Measurements from ENCODE around the gene GLTP. TPM values are rescaled to one million over a fixed set of nuclear protein-coding genes. Genes with fewer than 3 reads are reported as not detected.
"Not testable (repeated sequence)": the region's sequence is repeated elsewhere in the genome, so short reads cannot be mapped to it uniquely, and the experiment has no call there.

Gene GLTP
- total and polyA plus RNA-seq, 2 experiments from 2014 or later: 28.4 to 33.4 TPM

- Histone ChIP-seq H3K9me2 (replicated peaks; ENCODE audit: insufficient read depth) (no peaks in the 10 kb centered on the region), H3K27ac (no peak overlapping the region), H3K36me3 (replicated peaks; ENCODE audit: insufficient read depth, low read depth) (no peaks in the 10 kb centered on the region), H3K9me3 (ENCODE audit: low read depth) (no peaks in the 10 kb centered on the region), H3K4me1 (ENCODE audit: insufficient read depth) (no peaks in the 10 kb centered on the region), H4K20me1 (ENCODE audit: insufficient read depth, poor library complexity, severe bottlenecking) (no peaks in the 10 kb centered on the region), H3K4me3 (no peak overlapping the region), H3K79me2 (no peaks in the 10 kb centered on the region), H3K27me3 (peaks cover 4% of the 10 kb centered on the region), H2AFZ (no peak overlapping the region), H3K4me2 (no peak overlapping the region)
- no peak for TF ChIP-seq CTCF (IDR thresholded peaks at IDR 0.05; ENCODE audit: poor library complexity)
- TF ChIP-seq EZH2 (IDR thresholded peaks at IDR 0.05; ENCODE audit: borderline replicate concordance): no peak
- no peak for TF ChIP-seq EZH2phosphoT487 (IDR thresholded peaks at IDR 0.05; ENCODE audit: low read depth, severe bottlenecking, unreplicated experiment)
- 88% methylated on average over 7 of the region's 7 CpGs for WGBS (ENCODE audit: low lambda C conversion rate, missing lambda C conversion rate)
- no peak for DNase-seq (ENCODE audit: low spot score)
Observed at GRCh38 chr12:109893261-109893995, 13.1 kb upstream of the GLTP start.

GRCh38 chr12:109892748-109893147 lies 12.4 kb upstream of the GLTP start:
- Histone ChIP-seq H3K27ac (no peak overlapping the region), H3K27me3 (peaks cover 4% of the 10 kb centered on the region), H3K36me3 (replicated peaks; ENCODE audit: insufficient read depth, low read depth) (no peaks in the 10 kb centered on the region), H3K4me2 (no peak overlapping the region), H3K79me2 (no peaks in the 10 kb centered on the region), H3K9me3 (ENCODE audit: low read depth) (no peaks in the 10 kb centered on the region), H2AFZ (no peak overlapping the region), H4K20me1 (ENCODE audit: insufficient read depth, poor library complexity, severe bottlenecking) (no peaks in the 10 kb centered on the region), H3K4me1 (ENCODE audit: insufficient read depth) (no peaks in the 10 kb centered on the region), H3K4me3 (no peak overlapping the region), H3K9me2 (replicated peaks; ENCODE audit: insufficient read depth) (no peaks in the 10 kb centered on the region)
- TF ChIP-seq EZH2 (IDR thresholded peaks at IDR 0.05; ENCODE audit: borderline replicate concordance): no peak
- TF ChIP-seq EZH2phosphoT487 (IDR thresholded peaks at IDR 0.05; ENCODE audit: low read depth, severe bottlenecking, unreplicated experiment): no peak
- DNase-seq (ENCODE audit: low spot score): no peak
- WGBS (ENCODE audit: low lambda C conversion rate, missing lambda C conversion rate): 81% methylated on average over 4 of the region's 4 CpGs

GRCh38 chr12:109892165-109892715 lies 11.9 kb upstream of the GLTP start:
- Histone ChIP-seq H3K9me3 (ENCODE audit: low read depth) (no peaks in the 10 kb centered on the region), H3K4me2 (no peak overlapping the region), H4K20me1 (ENCODE audit: insufficient read depth, poor library complexity, severe bottlenecking) (no peaks in the 10 kb centered on the region), H3K4me1 (ENCODE audit: insufficient read depth) (no peaks in the 10 kb centered on the region), H3K9me2 (replicated peaks; ENCODE audit: insufficient read depth) (no peaks in the 10 kb centered on the region), H3K36me3 (replicated peaks; ENCODE audit: insufficient read depth, low read depth) (no peaks in the 10 kb centered on the region), H3K27ac (no peak overlapping the region), H3K4me3 (no peak overlapping the region), H3K27me3 (peaks cover 4% of the 10 kb centered on the region), H3K79me2 (no peaks in the 10 kb centered on the region), H2AFZ (no peak overlapping the region)
- TF ChIP-seq EZH2 (IDR thresholded peaks at IDR 0.05; ENCODE audit: borderline replicate concordance): no peak
- no peak for TF ChIP-seq EZH2phosphoT487 (IDR thresholded peaks at IDR 0.05; ENCODE audit: low read depth, severe bottlenecking, unreplicated experiment)
- TF ChIP-seq CTCF (IDR thresholded peaks at IDR 0.05; ENCODE audit: poor library complexity): no peak
- 92% methylated on average over 1 of the region's 1 CpG for WGBS (ENCODE audit: low lambda C conversion rate, missing lambda C conversion rate)
- DNase-seq (ENCODE audit: low spot score): no peak

GRCh38 chr12:109891731-109892130 lies 11.4 kb upstream of the GLTP start:
- WGBS (ENCODE audit: low lambda C conversion rate, missing lambda C conversion rate): 87% methylated on average over 7 of the region's 7 CpGs
- not testable (repeated sequence) for H3K4me1 ChIP-seq (ENCODE audit: insufficient read depth); H2AFZ ChIP-seq; DNase-seq (ENCODE audit: low spot score); H3K79me2 ChIP-seq; H3K27me3 ChIP-seq; H4K20me1 ChIP-seq (ENCODE audit: insufficient read depth, poor library complexity, severe bottlenecking); H3K9me3 ChIP-seq (ENCODE audit: low read depth); H3K36me3 ChIP-seq (replicated peaks; ENCODE audit: insufficient read depth, low read depth); H3K4me3 ChIP-seq; H3K9me2 ChIP-seq (replicated peaks; ENCODE audit: insufficient read depth); H3K4me2 ChIP-seq; H3K27ac ChIP-seq
